Activated CD8-positive, alpha-beta memory T cell treated with anti-CD3 and anti-CD28 coated beads, Interleukin-2, amount 50 U/mL, for 4 hours (primary cell): Measurements from ENCODE around the gene TBC1D22A.
"Not testable (repeated sequence)": the region's sequence is repeated elsewhere in the genome, so short reads cannot be mapped to it uniquely, and the experiment has no call there.

Source experiments
- DNase-seq: peaks from one replicate; pipeline ENCODE4 v3.0.0-alpha.2; 2020

TBC1D22A gene

DNA sequence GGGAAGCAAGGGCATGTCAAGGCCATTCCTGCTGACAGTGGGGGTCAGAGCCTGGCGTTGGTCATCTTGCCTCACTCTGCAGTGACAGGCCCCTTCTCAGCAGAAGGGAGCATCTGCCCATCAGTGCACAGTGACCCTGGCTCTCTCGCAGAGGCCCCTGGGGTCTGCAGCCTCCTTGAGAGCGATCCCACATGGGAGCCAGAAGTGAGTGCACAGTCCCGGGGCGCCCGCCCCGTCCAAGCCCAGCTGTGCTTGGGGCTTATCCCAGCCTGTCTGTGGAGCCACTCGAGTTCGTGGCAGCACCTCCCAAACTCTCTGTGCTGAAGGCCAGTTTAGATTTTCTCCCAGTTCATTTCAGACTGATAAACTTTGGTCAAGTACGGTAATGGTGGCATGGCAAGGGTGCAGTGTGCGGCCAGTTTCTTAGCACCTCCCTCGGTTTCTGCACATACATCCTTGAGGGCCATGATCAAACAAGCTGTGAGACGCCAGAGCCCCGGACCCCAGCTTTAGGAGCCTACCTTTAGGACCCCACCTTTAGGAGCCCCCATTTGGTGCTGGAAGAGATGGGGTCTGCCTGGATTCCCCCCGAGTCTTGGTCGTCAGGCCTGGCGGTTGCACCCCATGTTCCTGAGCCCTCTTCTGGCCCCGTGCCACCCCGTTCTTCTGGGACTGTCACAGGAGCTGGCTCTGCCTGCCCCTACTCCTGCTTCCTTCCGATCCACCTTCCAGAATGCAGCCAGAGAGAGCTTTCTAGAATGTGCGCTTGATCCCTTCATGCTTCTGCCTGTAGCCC, 369.4 kb downstream of the TBC1D22A start:
- no peak for DNase-seq

DNA sequence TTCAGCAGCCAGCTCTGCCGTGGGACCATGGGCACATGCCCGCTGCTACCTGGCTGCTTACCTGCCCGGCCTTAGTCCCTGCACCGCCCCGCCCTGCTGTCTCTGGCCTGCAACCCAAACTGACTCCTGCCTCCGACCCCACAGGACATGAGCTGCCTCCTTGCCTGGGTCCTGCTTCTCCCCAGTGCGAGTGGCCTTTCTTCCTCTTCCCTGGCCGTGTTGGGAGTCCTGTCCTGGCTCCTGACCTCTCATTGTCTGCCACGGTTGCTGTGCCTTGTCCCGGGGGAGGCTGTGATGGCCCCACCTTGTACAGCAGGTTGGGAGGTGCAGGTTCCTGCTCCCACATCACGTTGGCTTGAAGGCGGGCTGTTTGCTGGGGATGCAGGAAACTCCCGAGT, 370.0 kb downstream of the TBC1D22A start:
- no peak for DNase-seq

DNA sequence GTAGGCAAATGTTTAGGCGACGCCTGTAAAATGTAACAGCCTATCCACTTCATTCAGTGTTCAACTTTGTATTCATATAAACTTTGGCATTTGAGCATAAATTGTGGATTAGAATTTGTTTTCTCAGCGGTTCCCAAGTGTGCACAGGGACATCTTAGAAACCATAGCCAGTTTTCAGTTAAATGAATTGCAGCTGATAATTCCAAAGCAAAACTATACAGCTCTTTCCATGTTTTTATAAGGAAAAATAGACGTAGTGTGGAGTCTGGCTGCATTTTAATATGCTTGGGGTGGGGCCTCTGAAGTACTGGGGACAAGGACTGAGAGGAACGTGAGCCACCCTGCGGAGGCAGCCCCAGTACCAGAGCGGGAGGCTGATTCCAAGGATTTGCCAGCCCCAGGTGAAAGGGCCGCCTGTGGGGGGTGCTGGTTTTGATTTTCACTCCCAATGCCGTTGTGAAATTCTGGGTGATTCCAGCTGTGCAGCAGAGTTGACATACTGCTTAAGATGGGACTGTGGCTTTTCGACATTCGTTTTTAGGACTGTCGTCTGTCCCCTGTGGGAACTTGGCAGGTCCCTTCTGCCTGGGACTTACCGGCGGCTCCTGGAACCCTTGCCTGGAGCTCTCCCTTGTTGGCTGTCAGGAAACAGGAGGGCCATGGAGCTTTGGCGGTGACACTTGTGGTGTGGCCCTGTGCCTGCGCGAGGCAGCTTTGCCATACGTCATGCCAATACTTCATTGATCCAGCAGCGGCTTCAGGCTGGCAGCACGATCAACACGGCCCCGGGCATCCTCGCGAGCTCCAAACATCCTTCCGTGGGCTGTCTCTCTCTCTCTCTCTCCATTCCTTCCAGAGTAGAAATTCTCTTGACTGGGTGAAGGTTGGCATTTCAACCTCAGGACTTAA, 370.9 kb downstream of the TBC1D22A start:
- no peak for DNase-seq

DNA sequence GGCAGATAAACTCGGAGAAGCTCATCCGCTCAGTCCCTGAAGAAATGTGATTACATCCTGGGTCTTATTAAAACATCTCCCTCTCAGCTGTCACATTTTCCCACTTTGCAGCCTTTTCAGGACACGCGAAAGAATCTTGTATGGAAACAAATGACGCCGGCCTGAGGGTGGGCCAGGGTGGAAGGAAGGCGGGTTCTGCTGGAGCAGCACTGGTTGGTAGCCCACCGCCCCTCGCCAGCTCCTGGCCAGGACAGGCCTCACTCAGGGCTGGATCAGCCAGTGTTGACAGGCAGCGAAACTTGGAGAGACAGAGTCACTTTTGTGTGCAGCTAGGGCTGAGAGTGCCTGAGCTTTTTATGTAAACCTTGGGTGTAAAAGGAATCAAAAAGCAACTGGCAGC, 371.8 kb downstream of the TBC1D22A start:
- DNase-seq, result no peak

DNA sequence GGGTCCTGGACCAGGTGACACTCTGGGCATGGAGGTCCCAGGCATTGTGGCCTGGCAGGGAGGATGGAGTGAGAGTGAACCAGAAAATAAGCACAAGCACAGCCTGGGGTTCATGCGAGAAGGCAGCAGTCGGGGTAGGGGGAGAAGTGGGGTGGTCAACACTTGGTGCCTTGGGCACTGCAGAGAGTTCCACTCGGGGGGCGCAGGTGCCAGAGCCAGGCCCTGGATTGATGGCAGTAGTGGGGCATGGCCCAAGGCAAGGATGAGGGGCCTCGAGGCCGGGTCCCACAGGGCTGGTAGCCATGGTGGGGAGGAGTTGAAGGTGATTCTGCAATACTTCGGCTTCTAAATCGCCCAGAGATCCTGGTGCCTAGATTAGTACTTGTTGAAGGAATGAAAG, 372.9 kb downstream of the TBC1D22A start:
- DNase-seq, result no peak

DNA sequence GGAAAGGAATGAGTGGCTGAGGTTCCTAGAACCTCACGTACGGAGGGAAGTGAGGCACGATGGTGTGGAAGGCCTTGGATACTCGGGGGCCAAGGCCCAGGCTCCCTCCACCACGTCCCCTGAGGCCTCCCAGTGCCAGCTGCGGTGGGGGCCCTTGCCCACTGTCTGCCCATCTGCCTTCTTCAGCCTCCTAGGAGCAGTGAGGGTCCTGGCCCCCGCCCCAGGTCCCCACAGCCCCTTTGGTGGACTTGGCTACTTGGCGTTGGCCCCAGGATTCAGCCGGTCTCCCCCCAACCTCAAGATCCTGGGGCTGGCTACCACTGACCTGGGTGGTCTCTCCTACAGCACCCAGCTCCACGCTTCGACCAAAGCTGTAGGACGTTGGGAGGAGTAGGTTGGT, 373.6 kb downstream of the TBC1D22A start:
- DNase-seq, result no peak

DNA sequence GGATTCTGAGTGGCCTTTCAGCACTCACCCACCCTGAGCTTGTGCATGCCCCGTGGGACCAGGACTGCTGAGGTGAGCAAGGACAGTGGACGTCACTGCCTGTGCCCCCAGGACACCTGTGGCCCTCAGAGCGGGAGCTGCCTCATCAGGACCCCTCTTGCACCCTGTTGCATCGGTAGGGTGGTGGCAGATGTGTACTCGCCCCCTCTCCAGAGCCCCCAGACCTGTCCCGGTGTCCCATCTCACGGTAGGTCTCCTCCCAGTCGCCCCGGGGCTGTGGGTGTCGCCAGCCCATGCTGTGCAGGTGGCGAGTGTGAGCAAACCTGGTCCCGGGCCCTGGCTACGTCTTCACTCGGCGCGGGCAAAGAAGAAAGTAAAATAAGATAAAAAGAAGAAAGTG, 374.2 kb downstream of the TBC1D22A start:
- DNase-seq, result no peak

DNA sequence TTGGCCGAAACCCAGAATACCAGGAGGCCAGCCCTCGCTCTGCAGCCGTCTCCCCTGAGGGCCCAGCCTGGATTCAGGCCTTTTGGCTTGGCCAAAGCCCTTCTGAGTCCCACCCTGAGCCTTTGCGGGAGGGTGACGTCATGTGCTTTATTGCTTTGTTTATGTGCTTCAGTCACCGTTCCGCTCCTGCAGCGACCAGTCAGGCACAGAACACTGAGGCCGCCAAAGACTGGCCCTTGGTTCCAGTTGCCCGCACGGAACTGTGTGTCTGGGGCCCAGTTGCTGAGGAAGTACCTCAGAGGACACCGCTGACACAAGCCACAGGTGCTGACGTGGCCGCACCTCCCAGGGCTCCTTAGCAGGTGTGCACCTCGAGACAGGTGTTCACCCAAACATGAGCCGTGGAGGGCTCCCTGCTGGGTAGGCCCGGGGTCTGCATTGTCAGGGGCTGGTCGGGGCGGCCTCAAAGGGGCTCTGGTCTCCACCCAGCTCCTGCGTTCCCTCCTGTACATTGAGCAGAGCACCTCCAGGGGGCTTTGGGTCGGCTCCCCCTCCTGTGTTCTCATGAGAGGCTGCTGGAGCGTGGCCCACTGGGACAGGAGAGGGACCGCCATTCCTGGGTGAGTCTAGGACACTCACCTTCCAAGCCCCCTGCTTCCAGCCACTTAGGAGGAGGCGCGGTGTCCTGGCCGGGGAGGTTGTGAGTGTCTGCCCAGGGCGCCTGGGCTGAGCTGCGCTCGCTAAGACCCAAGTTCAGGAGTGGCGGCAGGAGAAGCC, 376.8 kb downstream of the TBC1D22A start:
- no peak for DNase-seq

DNA sequence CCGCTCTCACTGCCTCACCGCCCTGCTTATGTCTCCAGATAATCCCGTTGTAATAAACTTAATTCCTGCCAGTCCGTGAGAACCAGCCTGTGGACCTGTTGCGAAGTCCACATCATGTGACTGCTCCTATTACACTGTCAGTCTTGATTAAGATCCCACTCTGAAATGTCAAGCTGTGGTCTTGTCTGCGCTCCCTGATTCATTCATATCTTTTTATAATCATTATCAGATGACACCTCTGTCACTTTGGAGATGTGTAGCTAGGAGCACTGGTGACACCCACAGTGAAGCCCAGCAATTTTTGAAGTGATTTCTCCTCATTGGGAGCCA, 377.3 kb downstream of the TBC1D22A start:
- no peak for DNase-seq

DNA sequence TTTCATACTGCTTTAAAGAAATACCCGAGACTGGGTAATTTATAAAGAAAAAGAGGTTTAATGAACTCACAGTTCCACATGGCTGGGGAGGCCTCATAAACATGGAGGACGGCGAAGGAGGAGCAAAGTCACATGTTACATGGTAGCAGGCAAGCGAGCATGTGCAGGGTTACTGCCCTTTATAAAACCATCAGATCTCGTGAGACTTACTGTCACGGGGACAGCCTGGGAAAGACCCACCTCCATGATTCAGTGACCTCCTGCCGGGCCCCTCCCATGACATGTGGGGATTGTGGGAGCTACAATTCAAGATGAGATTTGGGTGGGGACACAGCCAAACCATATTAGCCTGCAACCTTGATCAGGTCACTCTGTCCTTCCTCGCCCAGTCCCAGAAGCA, 378.5 kb downstream of the TBC1D22A start:
- DNase-seq, result not testable (repeated sequence)

DNA sequence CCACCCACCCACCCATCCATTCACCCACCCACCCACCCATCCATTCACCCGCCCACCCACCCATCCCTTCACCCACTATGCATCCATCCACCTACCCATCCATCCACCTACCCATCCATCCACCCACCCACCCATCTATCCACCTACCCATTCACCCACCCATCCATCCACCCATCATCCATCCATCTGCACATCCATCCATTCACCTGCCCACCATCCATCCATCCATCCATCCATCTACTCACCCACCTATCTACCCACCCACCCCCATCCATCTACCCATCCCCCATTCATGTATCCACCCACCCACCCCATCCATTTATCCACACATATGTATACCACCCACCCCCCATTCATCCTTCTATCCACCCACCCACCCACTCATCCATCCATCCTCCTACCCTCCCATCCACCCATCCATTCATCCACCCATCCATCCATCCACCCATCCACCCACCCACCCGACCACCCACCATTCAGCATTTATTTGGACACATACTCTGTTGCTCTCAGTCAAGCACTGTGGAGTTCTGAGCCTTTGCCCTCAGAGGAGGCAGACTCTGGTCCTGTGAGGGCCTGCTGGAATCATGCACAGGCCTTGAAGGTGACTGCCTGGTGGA, 380.1 kb downstream of the TBC1D22A start:
- DNase-seq, result no peak

DNA sequence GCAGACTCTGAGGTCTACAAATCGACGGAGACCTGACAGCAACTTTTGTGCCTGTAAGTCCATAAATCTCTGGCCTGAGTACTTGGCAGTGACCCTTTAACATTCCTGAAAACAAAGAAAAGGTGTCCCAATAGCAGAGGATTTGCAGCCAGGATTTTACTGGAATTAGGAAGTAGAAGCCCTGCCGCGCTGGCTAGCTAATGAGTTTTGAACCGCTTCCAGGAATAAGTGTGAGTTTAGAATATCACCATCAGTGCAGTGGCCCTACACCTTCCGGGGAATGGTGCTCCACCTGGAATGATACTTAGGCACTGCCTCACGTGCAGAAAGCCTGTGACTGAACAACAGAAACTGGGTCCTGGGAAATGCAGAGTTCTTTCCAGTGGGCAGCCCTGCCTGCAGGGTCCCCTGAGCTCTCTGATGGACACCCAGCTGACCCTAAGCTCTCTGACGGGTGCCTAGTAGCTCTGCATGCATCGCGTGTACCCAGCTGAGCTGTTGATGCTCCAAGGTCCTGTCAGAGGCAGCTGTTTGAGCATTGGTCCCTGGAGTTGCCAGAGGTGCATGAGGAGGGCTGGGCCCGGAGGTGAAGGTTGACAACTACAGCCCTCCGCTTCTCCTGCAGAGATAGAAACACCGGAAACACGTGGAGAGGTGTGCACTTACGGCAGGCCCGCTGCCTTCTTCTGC, 380.9 kb downstream of the TBC1D22A start:
- DNase-seq, result no peak

DNA sequence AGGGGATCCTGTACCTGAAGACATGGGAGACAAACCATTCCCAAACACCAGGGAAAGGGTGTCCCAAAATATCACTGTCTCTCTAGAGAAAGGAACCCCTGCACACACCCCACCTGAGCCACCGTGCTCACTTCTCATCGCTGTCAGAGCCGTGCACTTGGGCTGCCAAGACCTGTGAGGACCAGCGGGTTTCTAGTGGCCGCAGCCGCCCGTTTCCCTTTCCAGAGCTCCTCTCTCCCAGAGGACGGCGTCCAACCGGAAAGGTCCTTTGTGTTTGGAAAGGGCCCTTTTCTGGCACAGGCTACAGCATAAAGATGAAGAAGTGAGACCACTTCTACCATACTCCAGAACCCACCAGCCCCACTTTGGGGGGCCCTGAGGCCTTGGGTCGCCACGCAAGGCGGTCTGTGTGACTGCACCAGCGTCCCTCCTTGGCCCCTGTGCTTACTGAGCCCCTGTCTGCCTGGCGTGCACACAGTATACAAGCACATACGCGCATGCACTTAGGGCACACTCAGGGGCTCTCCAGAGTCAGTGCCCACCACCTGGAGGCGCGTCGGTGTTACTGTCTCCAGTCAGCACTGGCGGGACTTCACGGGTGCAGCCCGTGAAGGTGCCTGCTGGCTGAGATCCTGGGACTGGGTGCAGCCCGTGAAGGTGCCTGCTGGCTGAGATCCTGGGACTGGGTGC, 381.8 kb downstream of the TBC1D22A start:
- no peak for DNase-seq

DNA sequence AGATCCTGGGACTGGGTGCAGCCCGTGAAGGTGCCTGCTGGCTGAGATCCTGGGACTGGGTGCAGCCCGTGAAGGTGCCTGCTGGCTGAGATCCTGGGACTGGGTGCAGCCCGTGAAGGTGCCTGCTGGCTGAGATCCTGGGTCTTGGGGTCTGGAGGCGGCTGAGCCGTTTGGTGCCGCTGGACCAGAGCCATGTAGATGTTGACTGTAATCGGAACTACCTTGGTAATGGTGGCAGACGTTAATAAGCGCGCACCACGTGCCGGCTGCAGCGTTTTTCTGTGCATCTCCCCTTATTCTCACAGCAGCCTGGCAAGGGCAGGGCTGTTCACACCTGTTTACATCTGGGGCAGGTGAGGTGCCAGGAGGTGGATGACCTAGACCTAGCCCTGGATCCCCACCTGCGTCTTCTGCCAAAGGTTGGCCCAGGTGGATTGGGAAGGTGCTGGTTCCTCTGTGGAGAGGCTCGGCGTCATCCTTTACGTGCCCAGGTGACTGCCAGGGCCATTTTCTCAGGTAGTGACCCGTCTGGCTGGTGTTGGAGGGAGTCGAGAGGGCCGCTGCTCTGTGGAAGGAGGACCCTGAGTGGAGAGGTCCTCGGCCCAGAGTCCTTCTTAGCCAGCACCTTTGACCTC, 382.5 kb downstream of the TBC1D22A start:
- DNase-seq, result no peak

DNA sequence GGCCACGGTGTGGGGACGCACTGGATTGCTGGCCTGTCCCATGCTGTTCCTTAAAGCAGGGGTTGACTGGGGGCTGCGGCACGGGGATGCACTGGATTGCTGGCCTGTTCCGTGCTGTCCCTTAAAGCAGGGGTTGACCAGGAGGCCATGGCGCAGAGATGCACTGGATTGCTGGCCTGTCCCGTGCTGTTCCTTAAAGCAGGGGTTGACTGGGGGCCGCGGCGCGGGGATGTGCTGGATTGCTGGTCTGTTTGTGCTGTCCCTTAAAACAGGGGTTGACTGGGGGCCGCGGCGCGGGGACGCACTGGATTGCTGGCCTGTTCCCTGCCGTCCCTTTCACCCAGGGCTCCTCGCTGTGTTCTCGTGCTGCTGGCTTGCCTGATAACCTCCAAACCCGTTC, 383.4 kb downstream of the TBC1D22A start:
- no peak for DNase-seq

DNA sequence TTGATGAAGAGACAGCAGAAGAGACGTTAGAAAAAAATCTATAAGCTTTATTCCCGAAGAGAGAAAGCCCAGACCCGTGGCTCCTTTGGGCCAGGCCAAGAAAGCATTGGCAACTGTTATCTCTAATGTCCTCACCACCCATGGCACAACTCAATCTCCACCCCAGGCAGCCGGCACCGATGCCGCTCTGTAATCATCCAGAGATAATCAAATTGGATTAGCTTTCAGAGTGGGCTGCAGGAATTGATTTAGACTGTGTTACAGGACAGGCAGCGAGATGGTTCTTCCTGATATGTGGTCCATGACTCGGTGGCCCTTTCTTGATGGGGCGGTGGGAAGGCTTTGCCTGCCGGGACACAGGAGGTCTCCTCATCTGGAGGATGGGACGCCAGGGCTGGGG, 383.9 kb downstream of the TBC1D22A start:
- DNase-seq, result no peak

DNA sequence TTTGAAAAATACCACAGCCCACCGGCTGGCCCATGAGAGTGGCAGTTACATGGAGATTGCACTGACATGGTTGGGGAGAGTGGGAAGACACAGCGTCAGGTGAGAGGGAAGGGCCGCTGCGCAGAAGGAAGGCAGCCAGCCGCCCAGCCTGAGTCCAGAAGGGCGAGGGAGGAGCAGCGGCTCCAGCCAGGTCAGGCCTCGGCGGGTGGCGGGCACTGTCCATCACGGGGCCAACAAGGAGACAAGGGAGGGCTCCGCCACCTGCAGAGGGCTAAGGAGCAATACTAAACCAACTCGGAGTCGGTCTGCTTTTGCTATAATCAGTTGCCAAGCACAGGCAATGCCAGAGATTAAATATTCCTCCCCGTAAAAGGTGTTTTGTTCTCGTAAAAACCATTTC, 384.5 kb downstream of the TBC1D22A start:
- no peak for DNase-seq

DNA sequence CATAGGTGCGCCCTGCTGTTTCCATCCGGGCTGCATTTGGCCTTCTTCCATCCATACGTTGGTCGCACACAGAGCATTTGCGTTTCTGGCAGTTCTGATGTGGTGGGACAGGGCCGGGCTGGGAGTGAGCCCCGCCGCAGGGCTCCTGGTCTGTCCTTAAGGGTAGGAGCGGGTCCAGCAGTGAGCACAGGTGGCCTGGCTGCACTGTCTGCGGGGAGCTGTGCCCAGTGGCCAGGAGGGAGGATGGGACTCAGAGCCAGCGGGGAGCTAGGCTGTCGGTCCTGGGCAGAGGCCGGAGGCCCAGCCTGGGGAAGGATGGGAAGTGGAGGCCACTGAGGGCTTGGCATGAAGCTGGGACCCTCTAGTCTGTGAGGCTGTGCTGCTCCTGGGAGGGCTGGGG, 385.1 kb downstream of the TBC1D22A start:
- no peak for DNase-seq

DNA sequence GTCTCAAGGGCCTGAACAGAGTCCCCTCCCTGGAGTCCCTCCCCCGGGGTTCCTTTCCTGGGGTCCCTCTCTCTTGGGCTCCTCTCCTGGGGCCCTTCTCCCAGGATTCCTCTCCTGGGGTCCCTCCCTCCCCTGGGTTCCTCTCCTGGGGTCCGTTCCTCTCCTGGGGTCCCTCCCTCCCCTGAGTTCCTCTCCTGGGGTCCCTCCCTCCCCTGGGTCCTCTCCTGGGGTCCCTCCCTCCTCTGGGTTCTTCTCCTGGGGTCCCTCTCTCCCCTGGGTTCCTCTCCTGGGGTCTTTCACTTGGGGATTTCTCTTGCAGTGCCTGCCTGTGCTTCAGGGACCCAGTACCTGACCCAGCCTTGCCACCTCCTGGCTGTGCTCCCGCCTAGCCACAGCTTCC, 386.1 kb downstream of the TBC1D22A start:
- DNase-seq, result no peak

DNA sequence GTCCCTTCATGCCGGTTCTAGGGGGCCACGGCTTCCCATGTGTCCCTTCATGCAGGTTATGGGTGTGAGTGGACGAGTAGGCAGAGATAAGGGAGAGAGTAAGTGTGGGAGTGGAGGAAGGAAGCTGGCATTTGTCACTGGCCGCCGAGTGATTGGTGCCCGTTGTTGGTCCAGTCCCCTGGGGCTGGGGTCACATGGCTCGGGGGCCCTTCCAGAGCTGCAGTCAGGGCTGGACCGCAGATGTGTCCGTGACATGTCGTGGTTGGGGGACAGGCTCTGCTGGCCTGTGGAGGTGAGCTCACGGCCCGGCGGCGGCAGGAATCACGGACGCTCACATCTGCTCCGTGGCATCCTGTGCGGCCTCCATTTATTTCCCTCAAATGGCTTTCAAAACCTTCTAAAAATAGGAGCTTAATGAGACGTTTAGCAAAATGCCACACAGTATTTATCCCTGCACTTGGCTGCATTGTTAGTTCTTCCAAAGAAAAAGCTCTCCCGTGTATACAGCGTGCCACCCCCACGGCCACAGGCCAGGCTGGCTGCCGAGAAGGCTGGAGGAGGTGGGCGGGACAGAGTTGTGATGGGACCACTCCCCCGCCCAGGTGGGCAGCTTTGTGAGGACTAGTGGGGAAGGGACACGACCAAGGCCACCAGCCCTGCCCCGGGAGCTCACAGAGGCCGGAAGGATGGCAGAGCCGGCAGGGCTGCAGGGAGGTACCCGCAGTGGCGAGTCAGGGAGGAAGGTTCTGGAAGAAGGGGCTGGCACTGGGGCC, 386.7 kb downstream of the TBC1D22A start:
- no peak for DNase-seq

DNA sequence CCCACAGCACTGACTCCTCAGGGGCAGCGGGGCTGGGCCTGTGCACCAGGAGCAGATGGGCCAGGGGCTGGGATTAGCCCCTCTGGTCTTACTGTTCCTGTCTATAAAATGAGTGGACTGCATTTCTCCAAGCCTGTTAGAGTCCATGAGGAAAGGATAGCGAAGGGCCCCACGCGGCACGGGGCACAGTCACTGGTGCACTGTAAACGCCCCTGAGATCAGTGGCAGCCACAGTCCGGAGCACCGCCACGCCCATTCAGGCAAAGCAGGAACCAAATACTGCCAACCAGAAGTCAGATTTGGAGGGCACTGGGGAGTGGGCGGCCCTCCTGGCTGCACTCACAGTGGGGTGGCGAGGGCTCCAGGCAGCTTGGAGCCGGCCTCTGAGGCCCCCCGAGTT, 387.5 kb downstream of the TBC1D22A start:
- DNase-seq, result no peak
